Activated CD4-positive, alpha-beta T cell treated with anti-CD3 and anti-CD28 coated beads for 1 hour (primary cell): ENCODE results near the gene ALDH18A1.
"Not testable (repeated sequence)": the region's sequence is repeated elsewhere in the genome, so short reads cannot be mapped to it uniquely, and the experiment has no call there.

Experiments used
- DNase-seq: peaks from one replicate; pipeline ENCODE4 v3.0.0-alpha.2; 2020

The ALDH18A1 gene

DNA sequence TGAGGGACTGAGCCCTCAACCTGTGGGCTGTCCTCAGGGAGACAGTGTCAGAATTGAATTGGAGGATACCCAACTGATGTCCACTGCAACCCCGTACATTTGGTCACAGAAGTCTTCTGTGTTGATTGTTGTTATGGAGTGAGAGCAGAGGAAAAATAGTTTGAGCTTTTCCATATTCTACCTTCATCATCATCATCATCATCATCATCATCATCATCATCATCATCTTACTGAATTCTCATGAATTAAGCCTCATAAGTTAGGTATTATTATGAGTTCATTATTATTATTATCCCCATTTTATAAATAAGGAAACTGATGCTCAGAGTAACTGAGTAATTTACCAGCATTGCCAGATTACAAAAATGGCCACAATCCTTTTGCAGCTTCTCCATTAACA lies 8.4 kb downstream of the ALDH18A1 start:
- no peak for DNase-seq

DNA sequence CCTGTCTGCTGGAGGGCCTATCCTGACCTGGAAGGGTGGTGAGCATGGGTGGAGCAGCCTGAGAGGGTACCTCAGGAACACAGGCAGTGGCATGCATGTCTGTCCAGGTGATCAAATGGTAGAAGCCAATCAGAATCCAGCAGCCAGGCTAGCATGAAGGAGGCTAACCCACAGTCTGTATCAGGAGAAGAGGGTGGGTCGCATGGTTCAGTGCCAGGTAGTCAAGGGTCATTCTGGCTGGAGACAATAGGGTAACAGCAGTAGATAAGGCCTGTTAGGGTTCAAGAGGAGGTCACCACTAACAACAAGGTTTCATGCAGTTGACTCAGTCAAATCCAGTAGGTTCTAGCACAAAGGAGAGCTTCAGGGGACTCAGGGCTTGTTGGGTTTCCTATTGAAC lies 10.4 kb downstream of the ALDH18A1 start:
- DNase-seq = no peak

DNA sequence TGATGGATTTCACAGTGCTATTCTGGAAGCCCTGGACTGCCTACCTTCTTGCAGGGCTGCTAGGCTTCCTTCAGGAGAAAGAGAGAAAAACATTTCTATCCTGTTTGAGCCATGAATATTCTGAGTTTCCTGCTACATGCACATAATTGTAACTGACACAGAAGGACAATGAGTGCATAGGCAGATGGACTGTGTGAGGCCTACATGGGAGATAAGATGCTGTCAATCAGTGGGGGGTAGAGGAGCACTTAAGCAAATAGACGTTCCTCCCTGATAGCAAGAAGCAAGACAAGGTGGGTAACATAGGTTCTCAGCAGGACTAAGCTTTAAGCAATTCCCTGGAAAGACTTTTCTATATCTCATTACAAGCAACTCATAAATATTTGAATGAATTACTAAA lies 11.6 kb downstream of the ALDH18A1 start:
- no peak for DNase-seq

DNA sequence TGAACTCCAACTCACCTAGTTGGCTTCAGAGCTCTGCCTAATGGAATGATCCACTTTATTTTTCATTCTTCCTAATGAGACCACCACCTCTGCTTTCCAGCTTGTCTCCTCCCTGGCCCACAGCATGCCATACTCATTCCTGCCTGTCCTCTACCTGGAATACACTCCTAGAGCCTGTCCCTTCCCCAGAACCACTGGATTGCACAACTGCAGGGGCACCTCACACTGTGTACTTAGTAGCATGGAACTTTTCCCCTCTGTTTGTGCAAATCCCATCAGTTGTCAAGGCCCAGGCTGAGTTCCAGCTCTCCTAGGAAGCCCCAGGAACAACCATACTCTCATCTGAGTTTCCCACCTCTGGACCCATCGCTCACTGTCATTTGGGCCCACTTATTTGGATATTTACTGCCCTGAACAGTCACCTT lies 15.6 kb downstream of the ALDH18A1 start:
- DNase-seq = no peak

DNA sequence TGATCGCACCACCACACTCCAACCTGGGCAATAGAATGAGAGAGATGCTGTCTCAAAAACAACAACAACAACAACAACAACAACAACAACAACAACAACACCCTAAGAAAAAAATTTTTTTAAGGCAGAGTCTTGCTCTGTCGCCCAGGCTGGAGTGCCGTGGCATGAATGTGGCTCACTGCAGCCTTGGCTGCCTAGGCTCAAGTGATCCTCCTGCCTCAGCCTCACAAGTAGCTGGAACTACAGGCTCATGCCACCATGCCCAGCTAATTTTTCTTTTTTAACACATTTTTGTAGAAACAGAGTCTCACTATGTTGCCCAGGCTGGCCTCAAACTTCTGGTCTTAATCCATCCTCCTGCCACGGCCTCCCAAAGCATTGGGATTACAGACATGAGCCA lies 18.6 kb downstream of the ALDH18A1 start:
- DNase-seq = no peak

DNA sequence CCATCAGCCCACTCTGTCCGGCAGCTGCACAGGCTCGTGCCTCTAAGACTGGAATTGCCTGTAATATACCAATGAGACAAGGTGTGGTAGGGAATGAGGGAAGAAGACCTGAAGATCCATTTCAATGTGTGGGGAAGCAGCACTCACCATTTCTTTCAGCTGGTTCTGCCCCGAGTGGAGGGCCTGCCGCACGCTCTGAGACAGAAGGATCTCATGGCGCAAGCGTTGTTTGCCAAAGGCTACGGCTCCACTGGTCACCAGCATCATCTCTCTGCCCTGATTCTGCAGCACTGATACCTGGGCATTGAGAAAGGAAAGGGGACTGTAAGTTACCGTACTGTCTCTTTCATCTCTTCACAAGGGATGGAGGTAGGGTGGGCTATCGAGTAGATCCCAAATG lies 19.4 kb downstream of the ALDH18A1 start:
- DNase-seq = no peak

DNA sequence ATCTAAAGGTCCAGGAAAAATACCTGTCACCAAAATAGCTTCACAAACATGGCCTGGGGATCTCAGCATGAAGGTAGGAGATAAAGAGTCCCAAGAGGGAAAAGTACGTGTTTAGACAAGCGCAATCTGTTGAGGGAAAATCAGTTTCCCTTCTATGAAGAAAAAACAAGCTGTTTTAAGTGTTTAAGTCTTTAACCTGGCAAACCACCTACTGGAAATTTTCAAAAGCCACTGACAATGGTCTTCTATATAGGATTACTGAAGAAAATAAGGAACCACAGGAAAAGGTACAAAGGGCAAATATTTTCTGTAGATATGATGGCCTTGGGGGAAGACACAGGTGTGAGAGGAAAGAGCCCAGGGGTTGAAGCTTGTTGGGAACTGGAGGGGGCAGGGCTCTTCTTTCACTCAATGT lies 21.2 kb downstream of the ALDH18A1 start:
- DNase-seq = no peak

DNA sequence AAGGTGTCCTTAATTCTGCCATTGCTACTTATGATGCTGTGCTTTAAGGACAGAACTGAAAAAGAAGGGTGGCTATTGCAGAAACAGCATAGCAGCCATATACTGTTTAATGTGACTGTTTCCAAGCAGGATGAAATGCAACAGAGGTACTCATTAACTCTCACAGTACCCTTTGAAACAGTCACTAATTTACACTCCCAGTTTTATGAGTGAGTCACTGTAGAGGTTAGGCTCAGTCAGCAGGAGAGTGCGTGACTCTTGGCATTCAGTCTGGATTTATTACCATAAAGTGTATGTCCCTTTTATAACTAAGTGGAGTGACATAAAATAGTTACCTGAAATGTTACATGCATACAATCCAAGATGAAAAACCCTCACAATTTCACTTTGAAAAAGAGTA lies 27.7 kb downstream of the ALDH18A1 start:
- DNase-seq = no peak

DNA sequence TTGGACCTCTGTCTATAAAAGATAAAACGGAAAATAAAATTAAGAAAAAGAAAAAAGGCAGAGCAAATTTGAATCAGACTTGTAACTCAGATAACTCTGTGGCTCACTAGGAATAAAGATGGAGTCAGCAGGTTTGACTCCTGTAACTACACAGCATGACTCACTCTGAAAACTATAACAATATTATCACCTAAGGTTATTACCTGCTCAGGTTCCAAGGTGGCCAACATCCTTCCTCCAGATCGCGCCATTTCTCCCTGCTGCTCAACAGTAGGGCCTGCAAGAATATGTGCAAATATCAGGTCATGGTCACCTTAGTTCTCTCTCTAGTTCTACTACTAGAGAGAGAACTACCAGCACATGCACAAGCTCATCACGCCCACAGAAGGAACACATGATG lies 30.0 kb downstream of the ALDH18A1 start:
- DNase-seq = no peak

DNA sequence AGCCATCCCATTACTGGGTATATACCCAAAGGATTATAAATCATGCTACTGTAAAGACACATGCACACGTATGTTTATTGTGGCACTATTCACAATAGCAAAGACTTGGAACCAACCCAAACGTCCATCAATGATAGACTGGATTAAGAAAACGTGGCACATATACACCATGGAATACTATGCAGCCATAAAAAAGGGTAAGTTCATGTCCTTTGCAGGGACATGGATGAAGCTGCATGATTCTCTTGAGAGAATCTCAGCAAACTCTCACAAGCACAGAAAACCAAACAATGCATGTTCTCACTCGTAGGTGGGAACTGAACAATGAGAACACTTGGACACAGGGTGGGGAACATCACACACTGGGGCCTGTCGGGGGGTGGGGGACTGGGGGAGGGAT lies 36.1 kb downstream of the ALDH18A1 start:
- DNase-seq = not testable (repeated sequence)

DNA sequence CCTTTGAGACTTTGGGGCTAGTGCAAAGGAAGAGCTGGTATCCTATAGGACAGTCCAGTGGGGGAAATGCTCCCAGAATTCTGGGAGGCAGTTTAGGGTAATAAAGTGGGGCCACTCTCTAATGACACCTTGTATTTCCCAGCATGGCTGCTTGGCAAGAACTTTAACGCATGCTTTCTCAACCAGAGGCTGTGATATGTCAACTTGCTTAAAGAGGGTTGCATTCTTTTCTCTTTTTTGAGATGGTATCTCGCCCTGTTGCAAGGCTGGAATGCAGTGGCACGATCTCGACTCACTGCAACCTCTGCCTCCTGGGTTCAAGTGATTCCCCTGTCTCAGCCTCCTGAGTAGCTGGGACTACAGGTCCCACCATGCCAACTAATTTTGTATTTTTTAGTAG lies 38.4 kb downstream of the ALDH18A1 start:
- no peak for DNase-seq

DNA sequence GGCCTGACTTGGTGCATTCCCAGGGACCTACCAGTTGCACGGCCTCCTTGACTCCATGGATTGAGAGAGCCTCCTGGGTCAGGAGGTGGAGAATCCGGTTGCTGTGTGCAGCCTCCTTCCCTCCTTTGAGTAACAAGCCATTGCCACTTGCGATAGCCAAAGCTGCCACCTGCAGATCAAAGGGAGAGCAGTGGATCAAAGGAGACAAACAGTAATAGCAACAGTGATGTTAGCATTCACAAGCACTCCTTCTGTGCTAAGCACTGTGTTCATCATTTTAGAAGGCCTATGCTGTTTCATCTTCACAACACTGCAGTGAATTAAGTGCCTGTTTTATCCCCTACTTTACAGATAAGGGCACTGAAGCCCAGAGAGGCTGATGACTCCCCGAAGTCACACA lies 40.1 kb downstream of the ALDH18A1 start:
- DNase-seq = no peak

DNA sequence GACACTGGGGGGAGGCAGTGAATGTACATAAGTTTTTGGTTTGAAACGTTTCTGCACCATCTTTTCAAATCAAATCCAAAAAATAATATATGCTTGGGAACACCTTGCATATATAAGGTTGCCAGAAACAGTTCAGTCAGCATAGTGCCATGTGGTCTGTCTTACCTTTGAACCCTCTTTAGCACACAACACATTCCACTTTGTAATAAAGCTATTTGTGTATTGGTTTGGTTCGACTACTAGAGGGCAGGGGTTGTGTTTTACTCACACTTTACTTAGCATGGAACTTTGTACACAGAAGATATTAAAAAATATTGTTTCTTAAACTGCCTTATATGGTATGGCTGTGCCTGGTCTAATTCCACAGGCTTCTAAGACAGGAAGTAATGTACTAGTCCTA lies 43.2 kb downstream of the ALDH18A1 start:
- no peak for DNase-seq

DNA sequence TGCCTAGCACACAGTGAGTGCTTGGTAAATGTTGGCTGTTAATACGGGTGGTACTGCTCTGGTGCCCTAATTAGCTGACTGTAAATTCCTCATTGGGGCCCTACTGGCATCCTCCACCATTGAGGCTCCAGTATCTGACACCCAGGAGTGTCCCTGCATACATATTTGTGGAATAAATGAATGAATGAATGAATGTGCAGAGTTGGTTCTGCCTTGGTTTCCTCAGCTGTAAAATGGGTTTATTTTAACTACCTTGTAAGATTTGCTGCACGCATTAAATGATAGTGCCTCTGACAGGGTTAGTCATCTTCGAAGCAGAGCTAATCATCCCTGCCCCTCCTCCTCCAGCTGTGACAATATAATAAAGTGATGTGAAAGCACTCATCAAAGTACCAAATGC lies 45.8 kb downstream of the ALDH18A1 start:
- DNase-seq = no peak

DNA sequence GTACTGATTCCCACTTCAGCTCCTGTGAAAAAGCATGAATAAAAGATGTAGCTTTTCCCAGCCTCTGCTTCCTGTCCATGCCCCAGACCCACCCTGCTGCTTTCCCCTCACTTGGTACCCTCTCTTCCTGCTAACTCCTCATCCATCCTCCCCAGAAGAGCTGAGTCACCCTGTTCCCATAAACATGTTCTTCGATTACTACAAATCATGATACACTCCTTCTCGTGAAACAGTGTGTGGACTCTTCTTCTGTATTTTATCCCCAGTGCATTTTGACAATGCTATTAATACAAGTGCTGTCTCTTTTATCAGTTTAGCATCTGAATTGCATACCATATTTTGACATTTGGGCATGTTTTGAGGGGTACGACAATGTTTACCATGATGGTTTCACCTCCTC lies 49.6 kb downstream of the ALDH18A1 start:
- DNase-seq = no peak

DNA sequence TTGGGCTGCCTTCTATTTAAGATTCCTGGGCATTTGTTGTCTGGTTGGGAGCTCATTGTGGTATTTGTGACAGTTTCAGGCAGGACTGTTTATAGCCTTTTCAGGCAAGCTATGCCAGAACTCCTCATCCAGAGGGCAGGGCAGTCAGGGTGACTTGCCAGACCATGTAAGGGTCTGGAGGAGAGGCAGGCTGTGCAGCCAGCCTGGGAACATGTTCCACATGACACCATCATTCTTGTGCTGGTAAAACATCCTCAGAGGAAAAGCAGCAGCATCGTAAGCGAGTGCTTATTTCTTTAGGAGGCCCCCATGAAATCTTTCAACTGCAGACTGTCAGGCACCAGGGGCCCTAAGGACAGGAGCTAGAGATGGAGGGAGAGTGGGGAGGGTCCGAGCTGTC lies 51.3 kb downstream of the ALDH18A1 start:
- no peak for DNase-seq

DNA sequence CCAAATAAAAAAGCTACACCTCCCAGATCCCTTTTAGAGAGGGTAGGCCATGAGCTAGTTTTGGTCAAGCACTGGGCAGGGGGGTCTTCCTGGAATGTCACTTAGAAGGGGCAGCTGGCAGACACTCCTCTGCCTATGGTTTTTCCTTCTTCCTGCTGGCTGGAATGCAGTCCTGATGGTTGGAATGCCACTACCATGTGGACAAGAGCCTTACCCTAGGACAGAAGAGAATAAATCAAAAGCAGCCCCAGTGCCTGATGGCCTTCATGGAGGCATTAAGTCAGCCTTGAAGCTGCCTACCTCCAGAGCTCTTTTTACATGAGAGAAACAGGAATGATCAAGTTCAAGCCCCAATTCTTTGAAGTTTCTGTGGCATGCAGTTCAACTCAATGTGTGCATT lies 51.9 kb downstream of the ALDH18A1 start:
- DNase-seq = no peak

DNA sequence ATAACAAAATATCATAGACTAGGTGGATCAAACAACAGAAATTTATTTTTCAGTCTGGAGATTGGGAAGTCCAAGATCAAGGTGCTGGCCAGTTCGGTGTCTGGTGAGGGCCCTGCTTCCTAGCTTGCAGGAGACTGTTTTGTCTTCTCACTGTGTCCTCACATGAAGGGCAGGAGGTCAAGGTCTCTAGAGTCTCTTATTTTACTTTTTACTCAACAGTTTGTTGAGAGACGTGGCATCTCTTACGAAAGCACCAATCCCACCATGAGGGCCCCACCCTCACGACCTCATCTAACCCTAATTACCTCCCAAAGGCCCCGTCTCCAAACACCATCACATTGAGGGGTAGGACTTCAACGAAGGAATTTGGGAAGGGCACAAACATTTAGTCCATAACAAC lies 54.1 kb downstream of the ALDH18A1 start:
- DNase-seq = no peak

DNA sequence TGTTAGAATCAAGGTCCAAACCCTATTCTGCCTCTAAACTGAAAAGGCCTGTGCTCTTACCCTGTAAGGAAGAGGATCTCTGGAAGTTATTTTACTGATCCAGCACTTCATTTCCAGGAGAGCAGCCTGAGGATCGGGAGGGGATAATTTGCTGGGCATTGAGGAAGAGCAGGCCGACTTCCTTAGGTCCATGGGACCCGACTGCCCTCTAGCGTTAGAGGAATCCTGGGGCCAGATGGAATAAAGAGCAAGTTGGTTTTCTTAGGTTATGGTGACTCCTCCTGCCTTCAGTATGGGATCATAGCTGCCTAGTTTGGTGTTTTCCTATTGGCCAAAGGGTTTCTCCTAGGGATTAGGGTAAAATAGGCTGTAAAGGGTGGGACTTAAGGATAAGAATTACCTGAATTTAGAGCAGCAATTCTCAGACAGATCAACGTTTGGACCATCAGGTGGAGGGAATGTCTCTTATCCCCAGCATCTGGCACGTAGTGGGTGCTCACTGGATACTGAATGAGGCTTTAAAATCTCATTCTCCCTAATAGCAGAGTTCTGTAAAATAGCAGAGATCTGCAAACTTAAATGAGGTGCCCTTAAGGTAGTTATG lies 55.3 kb downstream of the ALDH18A1 start:
- peak; percentile 13 for DNase-seq

DNA sequence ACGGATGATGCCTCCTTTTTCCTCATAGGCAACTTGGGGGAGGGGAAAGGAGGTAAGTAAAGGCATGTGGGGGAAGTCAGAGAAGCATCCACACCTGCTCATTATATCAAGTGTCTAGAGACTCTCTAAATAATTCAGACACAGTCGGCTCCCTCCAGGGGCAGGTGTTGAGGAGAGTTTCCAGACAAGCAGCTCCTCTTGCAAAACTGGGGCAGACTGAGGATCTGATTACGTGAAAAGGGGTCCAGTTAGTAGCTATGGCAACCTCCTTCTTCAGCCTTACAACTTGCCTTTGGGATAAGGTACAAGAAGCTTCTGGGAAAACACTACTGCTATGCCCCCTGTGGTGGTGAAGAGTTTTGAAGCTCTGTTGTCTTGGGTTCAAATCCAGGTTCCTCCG lies 56.4 kb downstream of the ALDH18A1 start:
- DNase-seq = no peak

DNA sequence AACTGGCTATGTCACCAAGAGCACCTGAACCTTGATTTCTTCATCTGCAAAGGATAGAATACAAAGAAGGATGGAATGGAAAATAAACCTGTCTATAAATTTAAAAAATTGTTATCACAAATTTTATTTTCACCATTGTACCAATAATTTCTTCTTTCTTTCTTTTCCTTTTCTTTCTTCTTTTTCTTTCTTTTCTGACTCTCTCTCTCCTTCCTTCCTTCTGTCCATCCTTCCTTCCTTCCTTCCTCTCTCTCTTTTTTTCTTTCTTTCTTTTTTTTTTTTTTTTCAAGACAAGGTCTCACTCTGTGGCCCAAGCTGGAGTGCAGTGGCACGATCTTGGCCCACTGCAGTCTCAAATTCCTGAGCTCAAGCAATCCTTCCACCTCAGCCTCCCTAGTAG lies 58.7 kb downstream of the ALDH18A1 start:
- no peak for DNase-seq

DNA sequence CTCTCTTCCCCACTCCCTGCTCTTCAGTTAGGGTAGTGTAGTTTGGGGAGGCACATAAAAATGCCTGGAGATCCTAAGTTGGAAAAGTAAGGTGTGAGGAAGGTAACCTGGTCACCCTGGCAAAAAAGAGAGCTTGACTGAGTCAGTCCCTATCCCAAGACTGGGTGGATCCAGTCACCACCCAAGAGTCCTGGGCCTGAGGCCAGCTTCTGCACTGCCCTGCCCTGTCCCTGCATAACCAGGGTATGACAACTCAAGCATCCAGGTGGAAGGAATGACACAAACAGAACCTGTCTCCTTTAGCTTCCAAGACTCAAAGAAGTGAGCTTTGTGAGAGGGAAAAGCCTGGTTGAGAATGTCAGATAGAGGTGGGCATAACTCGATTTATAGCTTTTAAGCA lies 68.5 kb downstream of the ALDH18A1 start:
- no peak for DNase-seq

DNA sequence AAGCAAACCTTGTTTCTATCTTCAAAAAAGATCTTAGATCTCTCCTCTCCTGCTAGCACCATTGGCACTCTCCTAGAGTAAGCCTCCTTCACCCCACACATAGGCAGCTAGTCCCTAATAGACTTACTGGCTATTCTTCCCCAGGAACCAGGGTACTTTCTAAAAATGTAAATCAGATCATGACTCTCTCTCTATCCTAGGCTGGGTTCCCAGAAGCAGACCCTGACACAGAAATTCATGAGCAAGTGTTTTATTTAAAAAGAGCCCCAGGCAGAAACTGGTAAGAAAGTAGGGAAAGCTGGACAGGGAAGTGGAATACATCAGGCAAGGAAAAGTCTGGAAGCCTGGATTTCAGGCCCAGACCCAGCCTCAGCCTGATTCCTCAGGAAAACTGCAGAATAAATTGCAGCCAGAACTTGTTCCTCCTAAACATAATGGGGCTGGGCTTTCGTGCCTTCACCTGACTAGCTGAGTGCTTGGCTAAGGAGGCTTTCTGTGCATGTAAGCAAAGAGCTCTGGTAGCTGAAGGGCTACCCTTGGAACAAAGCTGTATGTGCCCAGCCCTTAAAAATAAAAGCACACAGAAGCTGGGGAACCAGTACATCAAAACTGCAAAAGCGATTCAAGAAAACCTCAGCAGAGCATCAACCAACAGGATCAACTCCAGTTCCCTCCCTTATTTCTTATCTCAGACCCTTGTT lies 76.5 kb downstream of the ALDH18A1 start:
- no peak for DNase-seq

DNA sequence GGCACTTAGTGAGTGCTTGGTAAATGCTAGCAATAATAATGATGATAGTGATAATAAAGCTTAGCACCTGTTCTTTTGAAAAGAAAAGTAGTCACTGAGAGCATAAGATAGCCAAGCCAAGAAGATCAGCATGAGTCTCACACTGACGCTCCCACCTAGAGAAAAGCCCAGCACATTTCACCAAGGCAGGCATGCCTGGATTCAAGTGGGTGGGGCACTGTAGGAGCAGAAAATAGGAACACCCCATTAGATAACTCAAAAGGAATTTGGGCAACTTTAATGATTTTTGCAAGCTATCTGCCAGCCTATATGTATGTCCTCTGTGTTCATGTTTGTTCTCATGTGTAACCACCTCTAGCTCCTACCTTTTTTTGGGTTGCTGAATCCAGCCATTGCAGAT lies 77.2 kb downstream of the ALDH18A1 start:
- DNase-seq = no peak

DNA sequence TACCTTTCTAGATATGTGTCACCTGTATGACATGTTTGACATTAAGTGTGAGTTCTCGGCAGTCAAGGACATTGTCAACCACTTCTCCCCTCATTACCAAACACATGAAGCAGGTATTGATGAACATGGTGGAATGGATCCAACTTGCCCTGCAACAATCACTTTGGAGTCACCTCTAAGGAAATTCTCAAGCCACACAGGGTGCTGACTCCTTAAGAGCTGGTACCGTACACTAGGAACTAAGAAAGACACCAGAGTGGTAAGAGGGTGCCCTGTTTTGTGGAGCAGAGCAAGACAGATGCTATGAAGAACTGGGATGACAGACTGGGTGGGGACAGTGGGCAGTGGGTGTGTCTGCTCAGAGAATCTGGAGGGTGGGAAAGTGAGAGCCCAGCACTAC lies 77.9 kb downstream of the ALDH18A1 start:
- DNase-seq = no peak
